Retinal pigment epithelial cell (primary cell): ENCODE results near the gene PHACTR3.

Experiments used
- DNase-seq: peaks from one replicate; pipeline ENCODE4 v3.0.0-alpha.2; 2010; ENCODE audit warnings: low read depth
- H3K4me3 ChIP-seq: 2 replicates; pipeline ENCODE4 v1.5.1; 2011; ENCODE audit warnings: mild to moderate bottlenecking, low read length, control low read depth, moderate library complexity
- CTCF ChIP-seq: conservative IDR thresholded peaks from 2 replicates; pipeline ENCODE4 v1.5.1; 2011; ENCODE audit warnings: low read depth, low read length, control low read depth, inconsistent platforms

The PHACTR3 gene

GRCh38 chr20:59678288-59678687 lies 73.9 kb downstream of the PHACTR3 start:
- no peak for DNase-seq
- H3K4me3 ChIP-seq = no peak overlapping the region
- no peak for TF ChIP-seq CTCF

GRCh38 chr20:59678951-59679350 lies 74.6 kb downstream of the PHACTR3 start:
- no peak for TF ChIP-seq CTCF
- H3K4me3 ChIP-seq = no peak overlapping the region
- DNase-seq = no peak

- no peak for TF ChIP-seq CTCF
- H3K4me3 ChIP-seq = no peak overlapping the region
- no peak for DNase-seq
Measured at GRCh38 chr20:59680148-59680650, 75.9 kb downstream of the PHACTR3 start.

GRCh38 chr20:59680852-59681251 lies 76.5 kb downstream of the PHACTR3 start:
- H3K4me3 ChIP-seq = no peak overlapping the region
- DNase-seq = no peak
- TF ChIP-seq CTCF = no peak

- no peak overlapping the region for H3K4me3 ChIP-seq
- TF ChIP-seq CTCF = no peak
- no peak for DNase-seq
Measured at GRCh38 chr20:59682603-59683002, 78.3 kb downstream of the PHACTR3 start.

- no peak overlapping the region for H3K4me3 ChIP-seq
- TF ChIP-seq CTCF = no peak
- no peak for DNase-seq
Measured at GRCh38 chr20:59683181-59683580, 78.8 kb downstream of the PHACTR3 start.

- TF ChIP-seq CTCF = no peak
- DNase-seq = no peak
- H3K4me3 ChIP-seq = no peak overlapping the region
Measured at GRCh38 chr20:59684685-59685242, 80.4 kb downstream of the PHACTR3 start.
